H9 (cell line): ENCODE data around the gene WDR27. TPM values are rescaled to one million over a fixed set of nuclear protein-coding genes. Genes with fewer than 3 reads are reported as not detected.
A peak's percentile ranks its signal among the peaks of the same experiment; 100 is the strongest.

Experiments used
- DNase-seq: peaks from one replicate; pipeline ENCODE4 v3.0.0-alpha.2; 2017
- H2AFZ ChIP-seq: one replicate; pipeline ENCODE4 v1.6.1; 2013; ENCODE audit warnings: mild to moderate bottlenecking, low read length, control low read depth, moderate library complexity
- H2AK5ac ChIP-seq: 2 replicates; pipeline ENCODE4 v1.6.1; 2013; ENCODE audit warnings: low read length, control low read depth, mixed read lengths; ENCODE audit not compliant: insufficient read length
- H2BK120ac ChIP-seq: one replicate; pipeline ENCODE4 v1.6.1; 2013; ENCODE audit warnings: low read depth, mild to moderate bottlenecking, low read length, control low read depth, inconsistent platforms; ENCODE audit not compliant: poor library complexity, severe bottlenecking
- H2BK12ac ChIP-seq: 2 replicates; pipeline ENCODE4 v1.6.1; 2013; ENCODE audit warnings: low read length, control low read depth, mixed read lengths, low read depth; ENCODE audit not compliant: insufficient read length
- H2BK15ac ChIP-seq: 2 replicates; pipeline ENCODE4 v1.6.1; 2013; ENCODE audit warnings: low read depth, low read length, control low read depth
- H2BK20ac ChIP-seq: one replicate; pipeline ENCODE4 v1.6.1; 2013; ENCODE audit warnings: low read depth, mild to moderate bottlenecking, low read length, control low read depth, inconsistent platforms; ENCODE audit not compliant: poor library complexity, severe bottlenecking
- H2BK5ac ChIP-seq: 2 replicates; pipeline ENCODE4 v1.6.1; 2013; ENCODE audit warnings: low read length, control low read depth, mixed read lengths; ENCODE audit not compliant: insufficient read length
- H3K14ac ChIP-seq: 2 replicates; pipeline ENCODE4 v1.6.1; 2013; ENCODE audit warnings: low read length, control low read depth; ENCODE audit not compliant: insufficient read depth
- H3K18ac ChIP-seq: 2 replicates; pipeline ENCODE4 v1.6.1; 2013; ENCODE audit warnings: low read depth, mild to moderate bottlenecking, mixed read lengths, low read length, control low read depth; ENCODE audit not compliant: insufficient read length
- H3K23ac ChIP-seq: 2 replicates; pipeline ENCODE4 v1.6.1; 2013; ENCODE audit warnings: low read length, control low read depth, mixed read lengths, low read depth; ENCODE audit not compliant: insufficient read length
- H3K23me2 ChIP-seq: 2 replicates; pipeline ENCODE4 v1.6.1; 2013; ENCODE audit warnings: low read depth, mild to moderate bottlenecking, mixed read lengths, low read length, control low read depth; ENCODE audit not compliant: insufficient read length, poor library complexity, severe bottlenecking
- H3K27ac ChIP-seq: 2 replicates; pipeline ENCODE4 v1.5.1; 2013; ENCODE audit warnings: low read length, control low read depth, mixed read lengths, low read depth; ENCODE audit not compliant: insufficient read length
- H3K27me3 ChIP-seq: 2 replicates; pipeline ENCODE4 v1.6.1; 2013; ENCODE audit warnings: low read length, control low read depth, inconsistent platforms; ENCODE audit not compliant: insufficient read depth
- H3K4ac ChIP-seq: 2 replicates; pipeline ENCODE4 v1.6.1; 2013; ENCODE audit warnings: low read depth, mild to moderate bottlenecking, control low read depth, inconsistent platforms, low read length, moderate library complexity
- H3K4me1 ChIP-seq: 2 replicates; pipeline ENCODE4 v1.6.1; 2013; ENCODE audit warnings: low read length, control low read depth, inconsistent platforms; ENCODE audit not compliant: insufficient read depth
- H3K4me2 ChIP-seq: 2 replicates; pipeline ENCODE4 v1.6.1; 2013; ENCODE audit warnings: low read length, control low read depth, mixed read lengths; ENCODE audit not compliant: insufficient read length, insufficient read depth
- H3K56ac ChIP-seq: 2 replicates; pipeline ENCODE4 v1.6.1; 2013; ENCODE audit warnings: low read depth, mild to moderate bottlenecking, mixed read lengths, low read length, control low read depth; ENCODE audit not compliant: insufficient read length
- H3K79me1 ChIP-seq: 2 replicates; pipeline ENCODE4 v1.6.1; 2013; ENCODE audit warnings: low read depth, mild to moderate bottlenecking, moderate library complexity, low read length, control low read depth, inconsistent platforms; ENCODE audit not compliant: insufficient read depth, poor library complexity, severe bottlenecking
- H3K79me2 ChIP-seq: 2 replicates; pipeline ENCODE4 v1.6.1; 2013; ENCODE audit warnings: low read length, control low read depth, inconsistent platforms; ENCODE audit not compliant: insufficient read depth
- H3K9ac ChIP-seq: 2 replicates; pipeline ENCODE4 v1.6.1; 2013; ENCODE audit warnings: low read length, control low read depth, mixed read lengths; ENCODE audit not compliant: insufficient read length; ENCODE audit errors: extremely low read depth
- H3K9me3 ChIP-seq: one replicate; pipeline ENCODE4 v1.6.1; 2013; ENCODE audit warnings: low read depth, low read length, inconsistent platforms; ENCODE audit not compliant: control insufficient read depth
- H3T11ph ChIP-seq: one replicate; pipeline ENCODE4 v1.6.1; 2013; ENCODE audit warnings: mild to moderate bottlenecking, low read length, control low read depth, inconsistent platforms
- H4K20me1 ChIP-seq: one replicate; pipeline ENCODE4 v1.6.1; 2013; ENCODE audit not compliant: control insufficient read depth, insufficient read length, insufficient read depth
- H4K5ac ChIP-seq: 2 replicates; pipeline ENCODE4 v1.6.1; 2013; ENCODE audit warnings: low read depth, mild to moderate bottlenecking, mixed read lengths, low read length, control low read depth; ENCODE audit not compliant: insufficient read length
- H4K8ac ChIP-seq: replicated peaks from 2 replicates; pipeline ENCODE4 v1.6.1; 2013; ENCODE audit warnings: low read length, control low read depth, mixed read lengths, low read depth; ENCODE audit not compliant: insufficient read length
- H4K91ac ChIP-seq: 2 replicates; pipeline ENCODE4 v1.6.1; 2013; ENCODE audit warnings: low read depth, mild to moderate bottlenecking, moderate library complexity, mixed read lengths, low read length, control low read depth; ENCODE audit not compliant: insufficient read length
- H3K27ac Mint-ChIP-seq, 3 experiments: 2 replicates in 2 of 3; 3 replicates in 1 of 3; pipeline ENCODE4 v1.8.0; 2020 to 2021; ENCODE audit warnings: mixed read lengths in 3 of 3, mild to moderate bottlenecking in 1 of 3, moderate library complexity in 1 of 3
- H3K27me3 Mint-ChIP-seq: 2 replicates; pipeline ENCODE4 v1.8.0; 2021; ENCODE audit warnings: low read depth, mild to moderate bottlenecking, moderate library complexity, mixed read lengths
- H3K36me3 Mint-ChIP-seq, 3 experiments: 2 replicates in 2 of 3; 3 replicates in 1 of 3; pipeline ENCODE4 v1.8.0; 2020 to 2021; ENCODE audit warnings: low read depth in 3 of 3, mixed read lengths in 3 of 3; ENCODE audit not compliant: insufficient read depth in 1 of 3
- H3K4me1 Mint-ChIP-seq, 2 experiments: 2 replicates each; pipeline ENCODE4 v1.8.0; 2020; ENCODE audit warnings: mixed read lengths in 2 of 2
- H3K4me3 Mint-ChIP-seq, 2 experiments: 2 replicates in 1 of 2; 3 replicates in 1 of 2; pipeline ENCODE4 v1.8.0; 2020 to 2021; ENCODE audit warnings: mild to moderate bottlenecking in 2 of 2, mixed read lengths in 2 of 2, moderate library complexity in 1 of 2
- H3K9me3 Mint-ChIP-seq, 2 experiments: 2 replicates in 1 of 2; 3 replicates in 1 of 2; pipeline ENCODE4 v1.8.0; 2020; ENCODE audit warnings: mild to moderate bottlenecking in 2 of 2, mixed read lengths in 2 of 2, moderate library complexity in 1 of 2
- WGBS: extraction: QIAGEN DNeasy Blood & Tissue Kit; methylation state at CpG from one replicate; pipeline ENCODE4 v1.1.7; 2013; ENCODE audit warnings: missing lambda C conversion rate, low lambda C conversion rate, mixed read lengths; ENCODE audit not compliant: insufficient read length; ENCODE audit errors: extremely low coverage; 5-methylcytosine and 5-hydroxymethylcytosine counted together
- total RNA-seq: library from RNA; stranded (reverse); gene quantifications from 2 replicates; pipeline ENCODE4 v1.2.1, GENCODE V29; 2021
- TF ChIP-seq, protein P1 (sequence below): fragments of 200-600 bp; sonication (generic); conservative IDR thresholded peaks from 3 replicates; pipeline ENCODE4 v1.8.0; 2021; ENCODE audit warnings: antibody characterized with exemption, mild to moderate bottlenecking

Gene WDR27
- total RNA-seq, 1 experiment from 2014 or later: 48.7 TPM

DNA sequence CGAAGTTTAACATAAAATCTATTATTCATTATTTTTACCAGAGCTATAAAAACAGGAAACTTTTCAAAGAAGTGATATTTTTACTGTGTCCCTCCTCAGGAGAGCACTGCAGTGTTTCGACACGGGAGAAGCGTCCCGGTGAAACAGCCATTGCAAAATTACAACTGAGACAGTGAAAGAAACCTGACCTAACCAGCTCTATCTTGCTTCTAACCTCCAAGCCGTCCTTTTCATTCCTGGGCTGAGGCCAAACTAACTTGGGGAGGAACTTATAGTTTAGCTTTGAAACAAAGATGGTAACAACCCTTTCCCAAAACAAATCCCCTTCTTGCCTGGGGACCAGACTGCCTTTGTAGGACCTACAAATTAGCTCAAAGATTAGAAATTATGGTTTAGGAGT is 79.2 kb downstream of the WDR27 start:
- no CpG with 5 or more reads among the region's 6 CpGs for WGBS
- Histone ChIP-seq H2BK120ac (no peak overlapping the region), H3K27ac (no peak overlapping the region), H3K23ac (no peak overlapping the region), H3K14ac (no peak overlapping the region), H2BK5ac (no peak overlapping the region), H2AK5ac (no peak overlapping the region), H3K18ac (no peak overlapping the region), H4K91ac (no peak overlapping the region), H3K4me1 (peaks cover 13% of the 10 kb centered on the region; the same call in 1 of the 2 replicates), H4K8ac (no peak overlapping the region), H3K79me2 (no peaks in the 10 kb centered on the region), H3K4me2 (no peak overlapping the region), H3T11ph (no peak overlapping the region), H3K9me3 (no peaks in the 10 kb centered on the region), H3K23me2 (no peaks in the 10 kb centered on the region), H3K79me1 (no peaks in the 10 kb centered on the region), H2BK20ac (no peak overlapping the region), H2BK12ac (no peak overlapping the region), H3K56ac (no peak overlapping the region), H2BK15ac (no peak overlapping the region), H4K5ac (no peak overlapping the region), H3K27me3 (no peaks in the 10 kb centered on the region), H2AFZ (no peak overlapping the region), H3K4ac (no peak overlapping the region), H4K20me1 (no peaks in the 10 kb centered on the region), H3K9ac (no peak overlapping the region)
- Mint-ChIP-seq H3K36me3 (peaks cover 28 to 43% (median 41%) of the 10 kb centered on the region in 3 experiments), H3K4me3 (no peak overlapping the region; a peak in 1 of 5 replicates), H3K27ac (peak overlapping the region in 2 of 3 experiments; percentile 51 to 93; a peak in 3 of 7 replicates), H3K4me1 (peaks cover 38 to 48% of the 10 kb centered on the region in 2 experiments), H3K9me3 (peaks cover 2 to 9% of the 10 kb centered on the region in 2 experiments; a peak in 3 of 5 replicates), H3K27me3 (no peaks in the 10 kb centered on the region)
- TF ChIP-seq, protein P1, sequence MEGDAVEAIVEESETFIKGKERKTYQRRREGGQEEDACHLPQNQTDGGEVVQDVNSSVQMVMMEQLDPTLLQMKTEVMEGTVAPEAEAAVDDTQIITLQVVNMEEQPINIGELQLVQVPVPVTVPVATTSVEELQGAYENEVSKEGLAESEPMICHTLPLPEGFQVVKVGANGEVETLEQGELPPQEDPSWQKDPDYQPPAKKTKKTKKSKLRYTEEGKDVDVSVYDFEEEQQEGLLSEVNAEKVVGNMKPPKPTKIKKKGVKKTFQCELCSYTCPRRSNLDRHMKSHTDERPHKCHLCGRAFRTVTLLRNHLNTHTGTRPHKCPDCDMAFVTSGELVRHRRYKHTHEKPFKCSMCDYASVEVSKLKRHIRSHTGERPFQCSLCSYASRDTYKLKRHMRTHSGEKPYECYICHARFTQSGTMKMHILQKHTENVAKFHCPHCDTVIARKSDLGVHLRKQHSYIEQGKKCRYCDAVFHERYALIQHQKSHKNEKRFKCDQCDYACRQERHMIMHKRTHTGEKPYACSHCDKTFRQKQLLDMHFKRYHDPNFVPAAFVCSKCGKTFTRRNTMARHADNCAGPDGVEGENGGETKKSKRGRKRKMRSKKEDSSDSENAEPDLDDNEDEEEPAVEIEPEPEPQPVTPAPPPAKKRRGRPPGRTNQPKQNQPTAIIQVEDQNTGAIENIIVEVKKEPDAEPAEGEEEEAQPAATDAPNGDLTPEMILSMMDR: no peak
- no peak for DNase-seq
